ENCODE measurements around the gene OR13J1.
"Not testable (repeated sequence)": the region's sequence is repeated elsewhere in the genome, so short reads cannot be mapped to it uniquely, and the experiment has no call there.

The OR13J1 gene, protein sequence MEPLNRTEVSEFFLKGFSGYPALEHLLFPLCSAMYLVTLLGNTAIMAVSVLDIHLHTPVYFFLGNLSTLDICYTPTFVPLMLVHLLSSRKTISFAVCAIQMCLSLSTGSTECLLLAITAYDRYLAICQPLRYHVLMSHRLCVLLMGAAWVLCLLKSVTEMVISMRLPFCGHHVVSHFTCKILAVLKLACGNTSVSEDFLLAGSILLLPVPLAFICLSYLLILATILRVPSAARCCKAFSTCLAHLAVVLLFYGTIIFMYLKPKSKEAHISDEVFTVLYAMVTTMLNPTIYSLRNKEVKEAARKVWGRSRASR

DNA sequence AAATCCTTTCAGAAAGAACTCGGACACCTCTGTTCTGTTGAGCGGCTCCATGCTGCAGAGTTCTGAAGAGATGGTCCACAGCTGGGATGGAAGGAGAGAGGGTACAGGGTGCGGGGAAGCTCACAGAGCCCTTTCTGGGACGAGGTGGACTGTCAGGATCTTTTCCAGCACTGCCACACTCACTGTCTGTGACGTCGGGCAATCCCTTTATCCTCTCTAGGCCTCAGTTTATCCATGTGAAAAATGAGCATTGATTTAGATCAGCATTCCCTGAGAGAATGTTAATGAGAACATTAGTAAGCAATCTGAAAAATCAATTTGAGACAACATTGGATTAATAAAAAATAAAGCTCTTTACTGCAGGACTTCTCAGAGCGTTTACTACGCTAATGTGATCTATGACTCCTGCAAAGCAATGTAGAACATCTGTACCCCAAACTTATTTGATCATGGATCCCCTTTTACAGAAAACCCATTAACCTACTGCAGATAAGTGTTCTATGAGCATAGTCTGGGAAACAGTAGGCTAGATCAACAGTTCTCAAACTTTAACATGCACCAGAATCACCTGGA is at the start of gene OR13J1:
OR13J1 (minus strand) TSS at position 51 of the 573 bp plus-strand sequence; CDS start at position 51, 0 bp downstream.
- no peak for DNase-seq (ENCODE audit: low spot score)

DNA sequence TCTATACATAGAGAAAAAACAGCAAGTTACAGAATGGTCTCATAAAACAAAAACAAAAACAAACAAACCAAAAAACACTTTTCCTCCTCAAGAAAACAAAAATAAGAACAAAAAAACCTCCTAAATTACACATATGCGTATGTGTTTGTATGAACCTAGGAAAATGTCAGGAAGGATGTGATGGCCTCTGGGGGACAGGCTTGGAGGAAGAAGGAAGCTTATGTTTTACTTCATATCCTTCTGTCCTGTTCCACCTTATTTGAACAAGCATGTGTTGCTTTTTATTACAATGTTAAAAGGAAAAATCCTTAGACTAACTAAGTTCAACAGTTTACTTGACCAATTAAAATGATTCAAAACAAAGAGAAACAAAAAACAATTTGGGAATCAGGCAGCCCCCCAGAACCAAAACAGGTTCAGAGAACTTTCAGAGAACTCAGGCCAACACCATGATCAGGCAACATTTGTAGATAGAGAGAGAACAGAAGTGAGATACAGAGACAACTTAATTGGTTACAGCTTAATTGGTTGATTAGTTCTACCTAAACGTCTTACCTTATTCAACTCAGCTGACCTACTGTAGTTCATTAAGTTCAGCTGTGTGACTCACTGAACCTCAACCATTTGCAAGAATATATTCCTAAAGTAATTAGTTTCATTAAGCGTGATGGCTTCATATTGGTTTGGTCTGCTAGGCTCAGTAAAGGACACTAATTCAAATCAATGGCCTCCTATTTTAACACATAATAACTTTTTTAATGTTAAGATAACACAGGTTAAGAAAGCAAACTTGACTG is 49.2 kb upstream of the OR13J1 start:
- DNase-seq (ENCODE audit: low spot score): no peak

DNA sequence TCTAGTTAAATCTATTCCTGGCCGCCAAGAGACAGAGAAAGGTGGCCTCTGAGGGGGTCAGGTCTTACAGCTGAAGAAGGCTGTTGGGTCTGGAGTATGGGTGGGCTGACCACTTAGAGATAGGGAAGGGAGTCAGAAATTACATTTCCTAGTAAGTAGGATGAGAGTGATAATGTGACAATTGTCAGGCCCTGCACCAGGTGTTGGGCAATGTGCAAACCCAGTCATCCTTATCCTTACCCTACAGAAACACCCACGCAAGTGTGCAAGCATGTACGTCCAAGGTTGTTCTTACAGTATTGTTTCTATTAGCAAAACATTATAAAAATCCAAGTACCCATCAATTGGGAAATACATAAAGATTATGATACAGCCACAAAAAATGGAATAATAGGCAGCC is 48.6 kb upstream of the OR13J1 start:
- no peak for DNase-seq (ENCODE audit: low spot score)

DNA sequence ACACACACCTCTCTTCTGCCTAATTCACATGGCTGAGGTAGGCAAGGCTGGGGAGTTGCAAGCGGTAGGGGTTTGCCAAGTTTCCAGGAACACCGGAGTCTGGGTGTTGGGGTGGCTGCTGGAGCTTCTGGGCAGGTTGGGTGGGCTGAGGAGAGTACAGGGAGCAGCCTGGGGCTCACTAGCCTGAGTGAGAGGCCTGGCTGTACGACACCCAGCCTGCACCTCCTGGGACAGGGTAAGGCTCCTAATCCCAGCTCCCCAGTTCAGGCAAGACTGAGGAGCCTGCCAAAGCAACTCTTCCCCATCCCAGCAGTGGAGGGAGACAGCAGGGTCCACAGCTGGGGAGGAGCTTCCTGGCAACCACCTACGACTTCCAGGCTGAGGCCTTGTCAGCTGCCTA is 47.1 kb upstream of the OR13J1 start:
- DNase-seq (ENCODE audit: low spot score): no peak

DNA sequence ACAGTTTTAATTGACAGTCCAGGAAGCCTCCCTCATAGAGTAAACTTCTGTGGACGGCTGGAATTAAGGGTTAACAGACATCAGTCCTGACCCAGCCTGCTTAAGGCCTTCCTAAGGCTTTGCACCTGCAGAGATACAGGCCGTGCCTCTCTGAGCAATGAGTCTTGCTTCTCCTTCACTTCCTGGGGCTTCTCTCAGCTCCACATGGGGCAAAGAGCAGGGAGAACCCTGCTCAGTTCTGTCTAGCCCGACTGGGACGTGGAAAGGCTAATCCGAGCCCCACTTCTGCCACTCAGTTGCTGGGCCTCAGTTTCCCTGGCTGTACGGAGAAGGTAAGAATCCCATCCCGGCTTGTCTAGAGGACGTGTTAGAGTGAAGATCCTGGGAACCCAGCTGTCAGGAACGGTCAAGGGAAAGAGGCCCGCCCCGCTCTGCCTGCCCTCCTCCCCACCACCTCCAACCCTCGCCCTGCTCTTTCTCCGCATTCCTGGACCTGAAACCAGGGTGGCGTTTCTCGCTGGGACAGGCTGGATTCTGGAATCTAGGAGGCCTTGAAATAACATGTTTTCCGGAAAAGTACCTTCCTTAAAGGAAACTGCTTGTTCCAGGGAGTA is 45.6 kb upstream of the OR13J1 start:
- DNase-seq (ENCODE audit: low spot score): no peak

DNA sequence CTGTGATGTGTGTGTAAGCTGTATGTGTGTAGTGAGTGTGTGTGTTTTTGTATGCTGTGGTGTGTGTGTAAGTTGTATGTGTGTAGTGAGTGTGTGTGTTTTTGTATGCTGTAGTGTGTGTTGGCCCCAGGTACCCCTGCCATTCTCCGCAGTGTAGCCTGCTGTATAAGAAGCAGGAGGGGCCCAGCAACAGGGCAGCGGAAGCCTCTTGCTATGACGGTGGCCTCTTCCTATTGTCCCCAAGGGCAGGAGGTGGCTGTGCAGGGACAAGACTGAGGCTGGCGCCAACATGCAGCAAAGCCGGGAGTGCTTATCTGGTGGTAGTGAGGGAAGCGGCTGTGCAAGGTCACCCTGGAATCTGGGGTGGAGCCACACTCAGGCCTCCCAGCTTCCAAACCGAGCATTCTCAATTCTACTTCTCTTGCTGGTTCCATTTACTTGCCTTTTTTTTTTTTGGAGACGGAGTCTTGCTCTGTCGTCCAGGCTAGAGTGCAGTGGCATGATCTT is 44.2 kb upstream of the OR13J1 start:
- peak; percentile 65 for DNase-seq (ENCODE audit: low spot score)

DNA sequence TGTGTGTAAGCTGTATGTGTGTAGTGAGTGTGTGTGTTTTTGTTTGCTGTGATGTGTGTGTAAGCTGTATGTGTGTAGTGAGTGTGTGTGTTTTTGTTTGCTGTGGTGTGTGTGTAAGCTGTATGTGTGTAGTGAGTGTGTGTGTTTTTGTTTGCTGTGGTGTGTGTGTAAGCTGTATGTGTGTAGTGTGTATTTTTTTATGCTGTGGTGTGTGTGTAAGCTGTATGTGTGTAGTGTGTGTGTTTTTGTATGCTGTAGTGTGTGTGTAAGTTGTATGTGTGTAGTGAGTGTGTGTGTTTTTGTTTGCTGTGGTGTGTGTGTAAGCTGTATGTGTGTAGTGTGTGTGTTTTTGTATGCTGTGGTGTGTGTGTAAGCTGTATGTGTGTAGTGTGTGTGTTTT is 43.2 kb upstream of the OR13J1 start:
- not testable (repeated sequence) for DNase-seq (ENCODE audit: low spot score)

DNA sequence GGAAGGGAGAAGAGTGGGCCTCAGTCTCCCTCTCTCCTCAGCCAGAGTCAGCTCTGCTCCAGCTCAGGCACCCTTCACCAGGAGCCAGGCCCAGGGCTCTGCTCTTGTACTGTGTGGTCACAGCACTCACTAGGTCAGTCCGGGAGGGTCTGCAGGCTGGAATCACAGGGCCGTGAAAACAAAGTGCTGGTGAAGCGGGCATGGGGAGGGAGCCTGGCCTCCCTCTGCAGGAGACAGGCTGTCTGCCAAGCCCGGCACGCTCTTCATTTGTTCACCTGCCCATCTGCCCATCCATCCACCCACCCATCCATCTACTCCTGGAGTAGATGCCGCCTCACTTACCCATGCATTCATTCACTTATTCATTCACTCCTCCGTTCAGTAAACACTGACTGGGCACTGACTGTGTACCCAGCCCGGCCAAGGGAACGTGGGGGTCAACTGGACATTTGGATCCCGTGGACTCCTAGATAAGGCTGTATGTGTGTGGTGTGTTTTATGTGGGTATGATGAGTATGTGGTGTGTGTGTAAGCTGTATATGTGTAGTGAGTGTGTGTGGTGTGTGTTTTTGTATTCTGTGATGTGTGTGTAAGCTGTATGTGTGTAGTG is 42.7 kb upstream of the OR13J1 start:
- DNase-seq (ENCODE audit: low spot score): no peak

DNA sequence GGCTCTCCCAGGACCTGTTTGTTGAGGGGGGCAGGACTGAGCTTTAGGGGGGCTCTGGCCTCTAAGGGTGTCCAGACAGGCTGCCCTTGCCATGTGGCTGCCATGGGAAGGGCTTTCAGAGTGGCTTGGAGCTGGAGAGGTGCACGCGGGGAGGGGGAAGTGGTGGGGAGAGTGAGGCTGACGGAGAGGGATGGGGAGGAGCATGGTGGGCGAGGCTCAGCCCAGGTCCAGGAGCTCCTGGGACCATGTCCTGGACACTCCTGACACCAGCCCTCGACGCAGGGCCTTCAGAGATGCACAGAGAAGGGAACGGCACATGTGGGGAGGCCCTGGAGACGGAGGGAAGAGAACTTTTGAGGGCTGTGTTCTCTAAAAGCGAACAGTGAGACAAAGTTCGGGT is 41.5 kb upstream of the OR13J1 start:
- no peak for DNase-seq (ENCODE audit: low spot score)

DNA sequence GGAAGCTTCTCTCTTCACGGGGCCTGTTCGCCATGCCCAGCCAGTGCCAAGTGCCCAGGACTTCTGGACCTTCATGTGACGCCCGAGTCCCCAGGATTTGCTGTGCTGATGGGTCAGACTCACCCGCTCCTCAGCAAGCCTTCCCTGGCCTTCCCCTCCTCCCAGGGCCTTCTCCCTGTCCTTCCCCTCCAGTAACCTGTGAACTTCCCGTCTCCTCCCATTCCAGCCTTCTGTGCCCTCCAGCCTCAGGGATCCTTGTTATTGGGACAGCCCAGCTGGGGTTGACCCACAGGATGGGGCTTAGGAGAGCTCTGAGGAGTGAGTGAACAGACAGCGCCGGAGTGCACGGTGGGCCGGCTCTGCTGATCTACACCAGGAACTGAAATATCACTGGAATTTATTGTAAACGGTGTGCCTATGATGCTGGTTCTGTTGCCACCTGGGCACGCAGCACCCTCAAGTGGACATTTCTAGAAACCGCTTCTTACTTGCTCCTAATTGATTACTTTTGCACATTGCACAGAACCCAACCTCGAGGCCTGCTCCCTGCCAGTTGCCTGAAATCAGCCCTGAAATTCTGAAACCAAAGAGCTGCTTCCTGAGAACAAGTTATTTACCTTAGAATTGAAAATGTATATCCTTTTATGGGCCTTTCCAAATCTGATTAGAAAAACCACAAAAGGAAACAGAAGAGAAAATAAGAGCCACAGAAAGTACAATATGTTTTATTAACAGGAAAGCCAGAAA is 40.6 kb upstream of the OR13J1 start:
- no peak for DNase-seq (ENCODE audit: low spot score)

DNA sequence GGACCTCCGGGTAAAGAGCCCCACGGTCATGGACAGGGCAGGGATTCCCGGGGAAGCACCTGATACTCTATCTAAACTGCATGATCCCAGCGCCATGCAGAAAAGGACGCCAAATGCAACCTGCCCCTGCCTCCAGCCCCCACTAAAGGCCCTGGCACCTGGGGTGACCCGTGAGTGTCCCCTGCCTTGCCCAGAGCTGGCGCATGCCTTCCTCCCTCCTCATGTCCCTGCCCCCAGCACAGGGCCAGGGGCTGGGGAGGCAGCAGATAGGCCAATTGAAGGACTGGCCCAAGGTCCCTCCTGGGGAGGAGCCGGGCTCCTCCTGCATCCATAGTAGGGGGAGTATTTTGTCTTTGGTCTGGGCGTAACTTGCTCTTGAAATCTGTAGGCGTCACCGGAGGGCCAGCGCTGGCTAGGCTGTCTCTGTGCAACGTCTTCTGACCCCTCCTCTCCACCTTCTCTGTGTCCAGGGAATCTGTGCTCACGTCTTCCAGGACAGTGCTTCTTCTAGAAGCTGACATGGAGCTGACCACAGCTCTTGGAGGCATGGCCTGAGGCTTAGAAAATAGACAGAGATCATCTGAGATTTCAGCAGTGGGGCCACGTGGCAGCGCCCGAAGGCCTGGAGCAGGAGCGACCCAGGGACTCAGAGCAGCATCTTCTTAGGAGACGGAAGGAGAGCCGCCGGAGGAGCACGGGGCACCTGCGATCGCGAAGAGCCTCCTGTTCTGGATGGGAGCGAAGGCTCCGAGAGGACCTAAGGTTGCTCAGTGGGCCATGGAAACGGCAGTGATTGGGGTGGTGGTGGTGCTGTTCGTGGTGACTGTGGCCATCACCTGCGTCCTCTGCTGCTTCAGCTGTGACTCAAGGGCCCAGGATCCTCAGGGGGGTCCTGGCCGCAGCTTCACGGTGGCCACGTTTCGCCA is 39.7 kb upstream of the OR13J1 start:
- DNase-seq (ENCODE audit: low spot score): no peak

DNA sequence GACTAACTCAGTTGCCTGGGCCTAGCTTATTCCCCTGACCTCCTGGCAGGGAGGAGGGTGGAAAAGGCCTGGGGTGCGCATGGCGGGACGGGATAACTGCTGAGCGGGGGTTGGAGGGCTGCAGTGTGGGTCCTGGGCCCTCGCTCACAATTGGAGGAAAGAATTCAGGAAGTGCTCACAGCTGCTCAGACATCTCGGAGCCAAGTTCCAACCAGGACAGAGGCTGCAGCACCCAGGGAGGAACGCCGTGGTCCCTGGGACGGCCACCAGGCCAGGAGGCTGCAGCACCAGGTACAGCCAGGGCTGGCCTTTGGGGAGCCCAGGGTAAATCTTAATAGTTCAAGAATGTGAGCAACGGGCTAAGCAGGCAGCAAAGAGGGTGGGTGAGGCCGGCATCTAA is 39.1 kb upstream of the OR13J1 start, which contains the start of gene SPAAR:
SPAAR (plus strand) TSS at position 217 of the 400 bp plus-strand sequence. CDS start 974 bp downstream, outside the sequence.
- DNase-seq (ENCODE audit: low spot score): no peak

DNA sequence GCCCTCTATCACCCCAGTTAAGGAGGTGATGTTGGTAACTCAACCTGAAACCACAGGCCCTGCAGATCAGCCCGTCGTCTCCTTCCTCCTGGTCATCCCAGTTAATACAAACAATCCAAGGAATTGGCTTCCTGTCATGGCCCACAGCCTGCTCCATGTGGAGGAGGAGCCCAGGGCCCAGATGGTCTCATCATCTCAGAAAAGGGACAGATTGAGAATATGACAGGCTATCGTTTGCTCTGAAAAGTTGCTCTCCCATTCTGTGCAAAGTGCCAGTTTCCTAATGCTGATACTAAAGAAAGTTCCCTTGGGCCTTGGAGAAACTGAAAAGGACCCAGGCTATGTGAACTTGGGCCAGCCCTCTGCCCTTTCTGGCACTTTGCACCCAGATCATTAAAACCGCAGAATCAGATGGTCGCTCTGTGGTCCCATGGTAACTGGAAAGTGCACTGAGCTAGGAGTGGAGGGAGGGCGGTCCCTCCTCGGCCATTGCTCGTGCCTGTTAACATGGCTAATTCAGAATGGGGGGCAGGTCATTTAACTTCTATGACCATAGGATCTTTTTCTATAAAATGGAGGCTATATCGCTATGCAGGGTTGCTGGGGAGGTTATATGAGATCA is 38.4 kb upstream of the OR13J1 start:
- DNase-seq (ENCODE audit: low spot score): no peak

DNA sequence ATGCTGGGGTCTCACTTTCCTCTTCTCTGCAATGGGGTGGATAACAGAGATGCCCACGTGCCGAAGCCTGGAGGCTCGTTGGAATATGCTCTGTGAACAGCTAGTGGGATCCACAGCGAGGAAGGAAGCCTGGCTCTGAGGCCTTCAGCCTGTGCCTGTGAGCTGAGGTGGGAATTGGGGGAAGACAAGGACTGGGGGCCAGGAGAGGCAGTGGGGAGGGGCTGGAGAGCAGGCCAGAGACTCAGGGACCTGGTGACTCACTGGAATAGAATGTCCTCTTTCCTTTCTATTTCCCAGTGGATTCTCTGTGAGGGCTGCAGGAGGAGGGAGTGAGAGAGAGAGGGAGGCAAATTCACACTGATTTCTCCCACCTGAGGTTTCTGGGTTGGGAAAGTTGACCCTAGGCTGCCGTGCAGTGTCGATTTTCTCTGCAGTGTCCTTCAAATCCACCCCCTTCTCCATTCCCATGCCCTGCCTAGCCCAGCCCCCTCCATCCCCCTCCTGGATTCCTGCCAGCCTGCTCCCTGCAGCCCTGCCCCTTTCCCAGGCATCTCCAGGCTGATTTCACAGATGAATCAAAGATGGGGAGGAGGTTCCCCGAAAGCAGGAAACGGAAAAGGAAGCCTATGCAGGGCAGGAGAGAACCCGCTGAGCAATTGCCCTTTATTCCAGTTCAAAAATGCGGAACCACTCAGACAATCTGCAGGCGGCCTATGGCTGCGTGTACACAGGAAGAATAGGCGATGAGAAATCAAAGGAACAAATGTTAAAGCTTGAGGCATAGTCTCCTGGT is 37.7 kb upstream of the OR13J1 start:
- DNase-seq (ENCODE audit: low spot score): peak; percentile 57

DNA sequence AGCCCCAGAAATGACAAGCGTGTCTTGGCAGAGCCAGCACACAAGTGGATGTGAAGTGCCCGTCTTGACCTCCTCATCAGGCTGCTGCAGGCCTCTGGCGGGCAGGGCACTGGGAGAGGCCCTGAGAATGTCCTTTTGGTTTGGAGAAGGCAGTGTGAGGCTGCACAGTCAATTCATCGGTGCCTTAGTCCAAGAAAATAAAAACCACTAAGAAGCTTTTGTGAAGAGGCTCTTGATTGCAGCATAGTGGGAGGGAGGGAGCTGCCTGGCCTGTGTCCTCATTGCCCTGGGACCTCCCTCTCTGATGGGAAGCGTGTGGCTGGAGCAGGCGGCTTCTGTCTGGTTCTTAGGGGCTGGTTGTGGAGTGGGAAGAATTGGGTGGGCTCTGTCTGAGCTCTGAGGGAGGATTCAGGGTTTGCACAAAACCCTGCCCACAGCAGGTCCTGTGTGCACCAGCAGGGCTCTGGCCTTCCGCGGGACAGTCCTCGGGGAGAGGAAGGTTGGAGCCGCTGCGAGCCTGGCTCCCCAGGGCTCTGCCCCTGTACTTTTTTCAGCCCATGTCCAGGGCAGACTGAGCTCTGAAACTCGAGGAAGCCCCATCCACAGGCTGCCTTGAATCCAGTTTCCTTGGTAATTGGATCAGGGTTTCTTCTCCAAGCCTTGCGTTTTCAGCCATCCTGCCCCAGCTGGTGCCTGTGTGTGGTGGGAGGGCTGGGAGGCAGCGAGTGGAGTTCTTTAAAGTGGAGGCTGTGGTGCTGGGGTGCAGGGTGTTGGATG is 36.9 kb upstream of the OR13J1 start:
- DNase-seq (ENCODE audit: low spot score): peak; percentile 55

DNA sequence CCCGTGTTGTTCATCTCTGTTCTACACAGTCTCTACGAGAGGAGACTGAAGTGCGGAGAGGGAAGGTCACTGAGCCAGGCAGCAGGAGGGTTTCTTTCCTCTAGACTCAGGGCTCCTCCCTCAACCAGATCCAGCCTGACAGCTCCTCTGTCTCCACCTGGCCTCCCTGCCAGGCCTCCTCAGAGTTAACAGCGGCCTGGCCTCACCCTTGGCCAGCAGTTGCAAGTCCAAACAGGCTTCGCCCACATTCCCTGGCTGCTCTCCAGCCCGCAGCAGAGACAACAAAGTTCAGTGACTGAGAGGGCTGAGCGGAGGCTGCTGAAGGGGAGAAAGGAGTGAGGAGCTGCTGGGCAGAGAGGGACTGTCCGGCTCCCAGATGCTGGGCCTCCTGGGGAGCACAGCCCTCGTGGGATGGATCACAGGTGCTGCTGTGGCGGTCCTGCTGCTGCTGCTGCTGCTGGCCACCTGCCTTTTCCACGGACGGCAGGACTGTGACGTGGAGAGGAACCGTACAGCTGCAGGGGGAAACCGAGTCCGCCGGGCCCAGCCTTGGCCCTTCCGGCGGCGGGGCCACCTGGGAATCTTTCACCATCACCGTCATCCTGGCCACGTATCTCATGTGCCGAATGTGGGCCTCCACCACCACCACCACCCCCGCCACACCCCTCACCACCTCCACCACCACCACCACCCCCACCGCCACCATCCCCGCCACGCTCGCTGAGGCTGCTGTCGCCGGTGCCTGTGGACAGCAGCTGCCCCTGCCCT is 35.9 kb upstream of the OR13J1 start, which contains the start of gene HRCT1:
HRCT1 (plus strand) TSS at position 291 of the 768 bp plus-strand sequence; CDS start at position 377, 86 bp downstream.
- no peak for DNase-seq (ENCODE audit: low spot score)

All from ecto neural progenitor cell (in vitro differentiated cells).